ENCODE data around the gene SLC5A6.
"Not testable (repeated sequence)": the region's sequence is repeated elsewhere in the genome, so short reads cannot be mapped to it uniquely, and the experiment has no call there.

SLC5A6 gene

DNA sequence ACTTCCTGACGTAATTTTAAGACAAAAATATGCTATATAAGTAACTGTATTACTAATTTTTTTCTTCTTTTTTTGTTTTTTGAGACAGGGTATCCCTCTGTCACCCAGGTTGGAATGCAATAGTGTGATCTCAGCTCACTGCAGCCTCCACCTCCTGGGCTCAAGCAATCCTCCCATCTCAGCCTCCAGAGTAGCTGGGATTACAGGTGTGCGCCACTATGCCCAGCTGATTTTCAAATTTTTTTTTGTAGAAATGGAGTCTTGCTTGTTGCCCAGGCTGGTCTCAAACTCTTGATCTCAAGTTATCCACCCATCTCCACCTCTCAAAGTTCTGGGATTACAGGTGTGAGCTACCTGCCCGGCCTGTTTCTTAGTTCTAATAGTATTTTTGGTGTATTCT is 33.6 kb downstream of the SLC5A6 start:
- Histone ChIP-seq H3K4me3 (ENCODE audit: low read depth, low read length) (no peak overlapping the region), H3K27ac (ENCODE audit: extremely low read depth, low read depth, low read length) (no peak overlapping the region), H3K36me3 (ENCODE audit: control insufficient read depth in 2 of 2, insufficient read depth in 1 of 2, low read length in 2 of 2) (no peaks in the 10 kb centered on the region), H3K9me3 (ENCODE audit: control insufficient read depth, insufficient read depth, low read depth, low read length) (no peaks in the 10 kb centered on the region), H3K4me1 (ENCODE audit: control insufficient read depth, insufficient read depth, low read length) (no peaks in the 10 kb centered on the region)
- ChIA-PET CTCF (interaction anchor here (0.7 to 1.2 kb wide), 3 partner anchors 9 to 22 kb away, joined by 3 to 5 read pairs (median 3); no protein-coding TSS in a partner anchor), POLR2A (no interaction called here)
- TF ChIP-seq, protein P1, sequence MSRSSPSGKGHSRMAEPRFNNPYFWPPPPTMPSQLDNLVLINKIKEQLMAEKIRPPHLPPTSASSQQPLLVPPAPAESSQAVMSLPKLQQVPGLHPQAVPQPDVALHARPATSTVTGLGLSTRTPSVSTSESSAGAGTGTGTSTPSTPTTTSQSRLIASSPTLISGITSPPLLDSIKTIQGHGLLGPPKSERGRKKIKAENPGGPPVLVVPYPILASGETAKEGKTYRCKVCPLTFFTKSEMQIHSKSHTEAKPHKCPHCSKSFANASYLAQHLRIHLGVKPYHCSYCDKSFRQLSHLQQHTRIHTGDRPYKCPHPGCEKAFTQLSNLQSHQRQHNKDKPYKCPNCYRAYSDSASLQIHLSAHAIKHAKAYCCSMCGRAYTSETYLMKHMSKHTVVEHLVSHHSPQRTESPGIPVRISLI (tag by site-specific recombination; IDR thresholded peaks at IDR 0.05) = no peak
- TF ChIP-seq GLIS2 (tag by site-specific recombination; IDR thresholded peaks at IDR 0.05) (no peak), KLF10 (tag by site-specific recombination; IDR thresholded peaks at IDR 0.05) (no peak), ZNF302 (tag by site-specific recombination; IDR thresholded peaks at IDR 0.05; ENCODE audit: low read depth) (no peak), ZNF560 (tag by site-specific recombination; IDR thresholded peaks at IDR 0.05; ENCODE audit: borderline replicate concordance) (no peak), ZNF114 (tag by site-specific recombination; IDR thresholded peaks at IDR 0.05) (no peak), ZNF223 (tag by site-specific recombination; IDR thresholded peaks at IDR 0.05) (no peak), ZNF621 (tag by site-specific recombination; IDR thresholded peaks at IDR 0.05) (no peak), EGR2 (tag by site-specific recombination; IDR thresholded peaks at IDR 0.05; ENCODE audit: low read depth) (no peak), ZNF521 (tag by site-specific recombination; IDR thresholded peaks at IDR 0.05) (no peak)
- TF ChIP-seq, protein P2, sequence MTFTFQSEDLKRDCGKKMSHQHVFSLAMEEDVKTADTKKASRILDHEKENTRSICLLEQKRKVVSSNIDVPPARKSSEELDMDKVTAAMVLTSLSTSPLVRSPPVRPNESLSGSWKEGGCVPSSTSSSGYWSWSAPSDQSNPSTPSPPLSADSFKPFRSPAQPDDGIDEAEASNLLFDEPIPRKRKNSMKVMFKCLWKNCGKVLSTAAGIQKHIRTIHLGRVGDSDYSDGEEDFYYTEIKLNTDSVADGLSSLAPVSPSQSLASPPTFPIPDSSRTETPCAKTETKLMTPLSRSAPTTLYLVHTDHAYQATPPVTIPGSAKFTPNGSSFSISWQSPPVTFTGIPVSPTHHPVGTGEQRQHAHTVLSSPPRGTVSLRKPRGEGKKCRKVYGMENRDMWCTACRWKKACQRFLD (tag by site-specific recombination; IDR thresholded peaks at IDR 0.05) = no peak
- TF ChIP-seq, protein P3, sequence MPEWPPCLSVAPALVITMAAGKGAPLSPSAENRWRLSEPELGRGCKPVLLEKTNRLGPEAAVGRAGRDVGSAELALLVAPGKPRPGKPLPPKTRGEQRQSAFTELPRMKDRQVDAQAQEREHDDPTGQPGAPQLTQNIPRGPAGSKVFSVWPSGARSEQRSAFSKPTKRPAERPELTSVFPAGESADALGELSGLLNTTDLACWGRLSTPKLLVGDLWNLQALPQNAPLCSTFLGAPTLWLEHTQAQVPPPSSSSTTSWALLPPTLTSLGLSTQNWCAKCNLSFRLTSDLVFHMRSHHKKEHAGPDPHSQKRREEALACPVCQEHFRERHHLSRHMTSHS (tag by site-specific recombination; IDR thresholded peaks at IDR 0.05) = no peak
- TF ChIP-seq, protein P4, sequence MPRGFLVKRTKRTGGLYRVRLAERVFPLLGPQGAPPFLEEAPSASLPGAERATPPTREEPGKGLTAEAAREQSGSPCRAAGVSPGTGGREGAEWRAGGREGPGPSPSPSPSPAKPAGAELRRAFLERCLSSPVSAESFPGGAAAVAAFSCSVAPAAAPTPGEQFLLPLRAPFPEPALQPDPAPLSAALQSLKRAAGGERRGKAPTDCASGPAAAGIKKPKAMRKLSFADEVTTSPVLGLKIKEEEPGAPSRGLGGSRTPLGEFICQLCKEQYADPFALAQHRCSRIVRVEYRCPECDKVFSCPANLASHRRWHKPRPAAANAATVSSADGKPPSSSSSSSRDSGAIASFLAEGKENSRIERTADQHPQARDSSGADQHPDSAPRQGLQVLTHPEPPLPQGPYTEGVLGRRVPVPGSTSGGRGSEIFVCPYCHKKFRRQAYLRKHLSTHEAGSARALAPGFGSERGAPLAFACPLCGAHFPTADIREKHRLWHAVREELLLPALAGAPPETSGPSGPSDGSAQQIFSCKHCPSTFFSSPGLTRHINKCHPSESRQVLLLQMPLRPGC (tag by site-specific recombination; IDR thresholded peaks at IDR 0.05) = no peak

DNA sequence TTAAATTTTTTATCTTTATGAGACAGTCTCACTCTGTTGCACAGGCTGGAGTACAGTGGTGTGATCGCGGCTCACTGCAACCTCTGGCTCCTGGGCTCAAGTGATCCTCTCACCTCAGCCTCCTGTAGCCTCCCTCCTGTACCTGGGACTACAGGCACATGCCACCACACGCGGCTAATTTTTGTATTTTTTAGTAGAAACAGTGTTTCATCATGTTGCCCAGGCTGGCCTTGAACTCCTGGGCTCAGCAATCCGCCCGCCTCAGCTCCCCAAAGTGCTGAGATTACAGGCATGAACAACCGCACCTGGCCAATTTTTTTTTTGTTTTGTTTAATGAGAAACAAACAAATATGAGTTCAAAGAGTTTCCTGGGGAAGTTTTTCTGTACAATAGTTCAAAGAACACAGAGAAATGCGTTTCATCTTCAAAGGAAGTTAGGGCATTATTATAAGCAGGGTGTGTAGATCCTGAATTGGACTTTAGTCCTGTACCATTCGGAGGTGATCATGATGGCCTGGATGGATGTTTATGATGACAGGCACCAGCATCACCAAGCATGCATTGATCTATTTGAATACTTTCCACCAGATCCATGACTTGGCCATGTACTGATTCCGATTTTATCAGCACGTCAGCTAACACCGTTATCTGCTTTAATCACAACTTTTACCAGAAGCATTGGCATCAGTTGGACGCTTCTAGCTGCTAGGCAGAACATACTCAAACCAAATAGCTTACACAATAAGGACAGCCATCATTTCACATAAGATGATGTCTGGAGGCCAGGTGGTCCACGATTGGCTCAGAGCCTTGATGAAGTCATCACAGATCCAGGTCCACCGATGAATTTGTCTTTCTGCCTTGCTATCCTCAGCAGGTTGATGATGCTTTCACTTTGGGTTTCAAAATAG is 34.4 kb downstream of the SLC5A6 start:
- TF ChIP-seq ZNF670 (tag by site-specific recombination; IDR thresholded peaks at IDR 0.05; ENCODE audit: low read depth) = no peak
- TF ChIP-seq ZBTB17 (tag by site-specific recombination; IDR thresholded peaks at IDR 0.05) = 0 out of 2 replicates have a peak, but pooled peaks have one; percentile 12
- Histone ChIP-seq H3K4me3 (ENCODE audit: low read depth, low read length) (no peak overlapping the region), H3K27ac (ENCODE audit: extremely low read depth, low read depth, low read length) (no peak overlapping the region), H3K36me3 (ENCODE audit: control insufficient read depth in 2 of 2, insufficient read depth in 1 of 2, low read length in 2 of 2) (no peaks in the 10 kb centered on the region), H3K9me3 (ENCODE audit: control insufficient read depth, insufficient read depth, low read depth, low read length) (no peaks in the 10 kb centered on the region), H3K4me1 (ENCODE audit: control insufficient read depth, insufficient read depth, low read length) (no peaks in the 10 kb centered on the region)
- ChIA-PET POLR2A (no interaction called here), CTCF (interaction anchor here (0.6 to 1.5 kb wide), 4 partner anchors 8 to 102 kb away, joined by 3 to 5 read pairs (median 4); no protein-coding TSS in a partner anchor)

DNA sequence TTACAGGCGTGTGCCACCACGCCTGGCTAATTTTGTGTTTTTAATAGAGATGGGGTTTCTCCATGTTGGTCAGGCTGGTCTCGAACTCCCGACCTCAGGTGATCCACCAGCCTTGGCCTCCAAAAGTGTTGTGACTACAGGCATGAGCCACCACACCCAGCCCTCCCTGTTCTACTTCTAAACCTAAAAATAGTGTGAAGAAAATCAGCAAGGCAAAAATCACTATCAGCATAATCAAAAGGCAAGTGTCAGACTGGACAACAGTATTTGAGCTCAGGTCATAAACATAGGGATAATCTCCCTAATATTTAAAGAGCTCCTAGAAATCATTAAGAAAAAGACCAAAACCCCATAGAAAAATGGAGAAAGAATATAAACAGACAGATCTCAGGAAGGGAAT is 36.3 kb downstream of the SLC5A6 start:
- H3K36me3 ChIP-seq (ENCODE audit: control insufficient read depth in 2 of 2, insufficient read depth in 1 of 2, low read length in 2 of 2); H3K27ac ChIP-seq (ENCODE audit: extremely low read depth, low read depth, low read length); POLR2A ChIA-PET; H3K4me1 ChIP-seq (ENCODE audit: control insufficient read depth, insufficient read depth, low read length); H3K9me3 ChIP-seq (ENCODE audit: control insufficient read depth, insufficient read depth, low read depth, low read length); H3K4me3 ChIP-seq (ENCODE audit: low read depth, low read length): not testable (repeated sequence)
- CTCF ChIA-PET = interaction anchor here (0.6 to 1.7 kb wide), 5 partner anchors 8 to 330 kb away, joined by 3 to 6 read pairs (median 3); partner anchors contain the start of gene PREB
